B cell (primary cell): Measurements from ENCODE around the gene ZNF423. TPM values are rescaled to one million over a fixed set of nuclear protein-coding genes. Genes with fewer than 3 reads are reported as not detected.

Experiments
- ATAC-seq: fragments of 200-7000 bp; cut with Tn5 transposase; one replicate; pipeline ENCODE4 v1.10.0; 2021; ENCODE audit warnings: low read depth, mild to moderate bottlenecking, moderate number of reproducible peaks, moderate library complexity
- CTCF ChIA-PET: fragments of 350-600 bp; sonication (Branson Sonifier 250); formaldehyde crosslinking; loops from one replicate; lab custom pipeline; 2021; ENCODE audit warnings: antibody characterized with exemption, inconsistent platforms; lab: Charles Lee
- POLR2A ChIA-PET: fragments of 350-600 bp; sonication (Branson Sonifier 250); formaldehyde crosslinking; loops from one replicate; lab custom pipeline; 2021; ENCODE audit warnings: antibody characterized with exemption; lab: Charles Lee
- DNase-seq: peaks from one replicate; pipeline ENCODE4 v3.0.0; 2013
- H2AFZ ChIP-seq: 2 replicates; pipeline ENCODE4 v1.6.1; 2012; ENCODE audit warnings: mild to moderate bottlenecking, low read depth, low read length; ENCODE audit not compliant: insufficient read depth, poor library complexity, severe bottlenecking
- H3K27ac ChIP-seq, 2 donors: 1 replicate in 1 of 2; 2 replicates in 1 of 2; pipeline ENCODE4 v1.5.1; 2012 to 2013; ENCODE audit warnings: low read length in 2 of 2, mild to moderate bottlenecking in 2 of 2, moderate library complexity in 1 of 2
- H3K27me3 ChIP-seq, 4 experiments: fragments of 200-600 bp in 1 of 4; sonication (generic) in 1 of 4; replicated peaks in 1 of 4; 1 replicate in 2 of 4; 2 replicates in 2 of 4; pipeline versions ENCODE4 v1.6.1 to v1.7.0; 2013 to 2016; ENCODE audit warnings: low read length in 3 of 4, mild to moderate bottlenecking in 2 of 4, mixed read lengths in 1 of 4, moderate library complexity in 1 of 4; ENCODE audit not compliant: insufficient read depth in 4 of 4, control insufficient read depth in 3 of 4; ENCODE audit errors: control extremely low read depth in 1 of 4
- H3K36me3 ChIP-seq, 2 experiments: replicated peaks in 1 of 2; 1 replicate in 1 of 2; 2 replicates in 1 of 2; pipeline versions ENCODE4 v1.6.1 to v1.7.1; 2013; ENCODE audit warnings: low read length in 1 of 2; ENCODE audit not compliant: insufficient read depth in 2 of 2, control insufficient read depth in 1 of 2; ENCODE audit errors: control extremely low read depth in 1 of 2, extremely low read depth in 1 of 2
- H3K4me1 ChIP-seq, 2 donors: fragments of 200-600 bp in 1 of 2; sonication (generic) in 1 of 2; 1 replicate in 1 of 2; 2 replicates in 1 of 2; pipeline versions ENCODE4 v1.5.1 to v1.6.1; 2013 to 2017; ENCODE audit warnings: low read length in 2 of 2; ENCODE audit not compliant: control insufficient read depth in 2 of 2, insufficient read depth in 2 of 2
- H3K4me2 ChIP-seq: replicated peaks from 2 replicates; pipeline ENCODE3; 2012; ENCODE audit warnings: mild to moderate bottlenecking, low read depth, low read length; ENCODE audit not compliant: poor library complexity, severe bottlenecking
- H3K4me3 ChIP-seq, 5 experiments: fragments of 200-600 bp in 1 of 5; sonication (generic) in 1 of 5; 1 replicate in 3 of 5; 2 replicates in 2 of 5; pipeline versions ENCODE4 v1.5.1 to v1.7.0; 2011 to 2016; ENCODE audit warnings: low read length in 4 of 5, mild to moderate bottlenecking in 4 of 5, low read depth in 2 of 5, control low read depth in 1 of 5, moderate library complexity in 1 of 5; ENCODE audit not compliant: insufficient read depth in 1 of 5; ENCODE audit errors: control extremely low read depth in 1 of 5, extremely low read depth in 1 of 5
- H3K79me2 ChIP-seq: fragments of 200-600 bp; sonication (generic); one replicate; pipeline ENCODE4 v1.6.0; 2016; ENCODE audit warnings: low read length; ENCODE audit not compliant: control insufficient read depth, insufficient read depth
- H3K9ac ChIP-seq: fragments of 200-600 bp; sonication (generic); 2 replicates; pipeline ENCODE4 v1.6.1; 2017; ENCODE audit warnings: mild to moderate bottlenecking, low read length, moderate library complexity
- H3K9me3 ChIP-seq, 3 donors: one replicate each; pipeline versions ENCODE4 v1.6.1 to v1.7.1; 2013; ENCODE audit warnings: low read length in 2 of 3; ENCODE audit not compliant: control insufficient read depth in 2 of 3, insufficient read depth in 1 of 3; ENCODE audit errors: control extremely low read depth in 1 of 3
- H4K20me1 ChIP-seq: 2 replicates; pipeline ENCODE4 v1.6.0; 2012; ENCODE audit warnings: mild to moderate bottlenecking, low read length; ENCODE audit not compliant: insufficient read depth, control insufficient read depth, poor library complexity, severe bottlenecking
- H3K27ac Mint-ChIP-seq: one replicate; pipeline ENCODE4 v1.8.0; 2021; ENCODE audit warnings: mixed read lengths
- H3K27me3 Mint-ChIP-seq: one replicate; pipeline ENCODE4 v1.8.0; 2021; ENCODE audit warnings: mixed read lengths
- H3K4me1 Mint-ChIP-seq: one replicate; pipeline ENCODE4 v1.8.0; 2021; ENCODE audit warnings: mixed read lengths
- H3K4me3 Mint-ChIP-seq: one replicate; pipeline ENCODE4 v1.8.0; 2021; ENCODE audit warnings: mixed read lengths
- H3K9me3 Mint-ChIP-seq: one replicate; pipeline ENCODE4 v1.8.0; 2022; ENCODE audit warnings: mixed read lengths; ENCODE audit not compliant: insufficient read depth
- CTCF ChIP-seq: fragments of 200-600 bp; IDR thresholded peaks from one replicate; pipeline ENCODE4 v1.8.0; 2022; ENCODE audit warnings: antibody characterized with exemption, mild to moderate bottlenecking
- EZH2 ChIP-seq: IDR thresholded peaks from 2 replicates; pipeline ENCODE4 v1.6.1; 2012; ENCODE audit warnings: borderline replicate concordance, low read depth, mild to moderate bottlenecking, moderate library complexity, low read length; ENCODE audit not compliant: insufficient read depth, poor library complexity, severe bottlenecking
- WGBS: methylation state at CpG from one replicate; pipeline ENCODE4 v1.1.5; 2013; ENCODE audit warnings: missing lambda C conversion rate; ENCODE audit not compliant: insufficient coverage; 5-methylcytosine and 5-hydroxymethylcytosine counted together
- intact Hi-C: fragments of 100-400 bp; cut with micrococcal nuclease; formaldehyde crosslinking; loops from one replicate; pipeline ENCODE4 v1.10.0; 2022
- polyA plus RNA-seq: library from polyadenylated mRNA; depleted of rRNA; stranded (reverse); fragments of >200 nt; gene quantifications from 2 replicates; pipeline ENCODE4 v1.2.3, GENCODE V29; 2012
- total RNA-seq, 2 donors: library from RNA; stranded (reverse); fragments of 120-200 nt in 1 of 2; gene quantifications; 1 replicate in 1 of 2; 2 replicates in 1 of 2; pipeline versions ENCODE4 v1.2.3 to v1.2.4, GENCODE V29; 2013 to 2022

ZNF423 gene
- total and polyA plus RNA-seq, 2 donors (not counting 1 experiment from before 2014, with no cell fraction given): not detected

GRCh38 chr16:49543631-49543946 lies 312.3 kb downstream of the ZNF423 start:
- Histone ChIP-seq H3K79me2 (no peaks in the 10 kb centered on the region), H3K27me3 (no peaks in the 10 kb centered on the region), H3K4me1 (no peaks in the 10 kb centered on the region), H3K4me3 (no peak overlapping the region), H3K36me3 (no peaks in the 10 kb centered on the region), H2AFZ (no peak overlapping the region), H3K9me3 (peaks cover 0 to 10% (median 0%) of the 10 kb centered on the region in 3 donors), H3K27ac (no peak overlapping the region), H4K20me1 (no peaks in the 10 kb centered on the region), H3K4me2 (no peak overlapping the region), H3K9ac (no peak overlapping the region)
- intact Hi-C loops: no loop called here
- H3K4me3 Mint-ChIP-seq: no peak overlapping the region
- ATAC-seq (no peak), DNase-seq (no peak)
- H3K27ac Mint-ChIP-seq: no peak overlapping the region
- H3K9me3 Mint-ChIP-seq: peaks cover 3% of the 10 kb centered on the region
- POLR2A ChIA-PET: no interaction called here
- TF ChIP-seq EZH2: no peak
- no peak for TF ChIP-seq CTCF
- 97% methylated on average over 15 of the region's 15 CpGs for WGBS
- H3K27me3 Mint-ChIP-seq: peaks cover 9% of the 10 kb centered on the region
- H3K4me1 Mint-ChIP-seq: no peaks in the 10 kb centered on the region
- CTCF ChIA-PET: no interaction called here

GRCh38 chr16:49542946-49543630 lies 312.8 kb downstream of the ZNF423 start:
- H4K20me1 ChIP-seq: no peaks in the 10 kb centered on the region
- no peak overlapping the region for H3K4me2 ChIP-seq
- no peaks in the 10 kb centered on the region for H3K4me1 ChIP-seq
- ChIA-PET CTCF (no interaction called here), POLR2A (no interaction called here)
- no peaks in the 10 kb centered on the region for H3K27me3 ChIP-seq
- no peak overlapping the region for H3K9ac ChIP-seq
- 96% methylated on average over 12 of the region's 13 CpGs for WGBS
- intact Hi-C loops: no loop called here
- Mint-ChIP-seq H3K4me1 (no peaks in the 10 kb centered on the region), H3K27ac (no peak overlapping the region), H3K4me3 (no peak overlapping the region), H3K27me3 (peaks cover 9% of the 10 kb centered on the region), H3K9me3 (peaks cover 3% of the 10 kb centered on the region)
- TF ChIP-seq CTCF: no peak
- TF ChIP-seq EZH2: no peak
- no peak overlapping the region for H3K27ac ChIP-seq
- no peak for ATAC-seq
- H3K36me3 ChIP-seq: no peaks in the 10 kb centered on the region
- peaks cover 0 to 10% (median 0%) of the 10 kb centered on the region in 3 donors for H3K9me3 ChIP-seq
- H3K4me3 ChIP-seq: no peak overlapping the region
- no peaks in the 10 kb centered on the region for H3K79me2 ChIP-seq
- DNase-seq: no peak
- no peak overlapping the region for H2AFZ ChIP-seq
